Measurements from ENCODE around the gene KLHDC4. TPM values are rescaled to one million over a fixed set of nuclear protein-coding genes. Genes with fewer than 3 reads are reported as not detected.

Gene KLHDC4
- total RNA-seq, 2 experiments from 2014 or later: 80.8 to 81.7 TPM

- no peaks in the 10 kb centered on the region for H3K4me1 Mint-ChIP-seq (ENCODE audit: low read depth)
- H3K27me3 Mint-ChIP-seq: no peaks in the 10 kb centered on the region
- no peak for TF ChIP-seq CTCF (IDR thresholded peaks at IDR 0.05)
- CTCF ChIA-PET: no interaction called here
- H3K27ac Mint-ChIP-seq: no peak overlapping the region
- no peaks in the 10 kb centered on the region for H3K9me3 Mint-ChIP-seq
- peak; percentile 63 for DNase-seq
- ATAC-seq: peak; percentile 89
- H3K36me3 Mint-ChIP-seq (ENCODE audit: low read depth): no peaks in the 10 kb centered on the region
- H3K4me3 Mint-ChIP-seq: no peak overlapping the region
- intact Hi-C loops (cut with micrococcal nuclease): no loop called here
- POLR2A ChIA-PET: no interaction called here
Measured at GRCh38 chr16:87661561-87661960, 104.2 kb downstream of the KLHDC4 start.

- no peak for TF ChIP-seq CTCF (IDR thresholded peaks at IDR 0.05)
- DNase-seq (no peak), ATAC-seq (no peak)
- no peak overlapping the region for H3K4me3 Mint-ChIP-seq
- H3K27ac Mint-ChIP-seq: no peak overlapping the region
- H3K36me3 Mint-ChIP-seq (ENCODE audit: low read depth): no peaks in the 10 kb centered on the region
- intact Hi-C loops (cut with micrococcal nuclease): no loop called here
- H3K27me3 Mint-ChIP-seq: no peaks in the 10 kb centered on the region
- ChIA-PET POLR2A (no interaction called here), CTCF (interaction anchor here (1.2 to 1.3 kb wide), 2 partner anchors 23 kb away, joined by 5 read pairs; no protein-coding TSS in a partner anchor)
- H3K9me3 Mint-ChIP-seq: no peaks in the 10 kb centered on the region
- H3K4me1 Mint-ChIP-seq (ENCODE audit: low read depth): no peaks in the 10 kb centered on the region
Measured at GRCh38 chr16:87658564-87659225, 107.1 kb downstream of the KLHDC4 start.

Other genes with a start within 250 kb of the KLHDC4 start
- under 1 TPM; 0.07 to 0.09 TPM for gene JPH3, start 163.5 kb downstream of the KLHDC4 start, total RNA-seq
- 100 to 1,000 TPM; 230 to 236 TPM for gene SLC7A5, start 103.5 kb upstream of the KLHDC4 start, total RNA-seq
- gene CA5A, start 170.5 kb upstream of the KLHDC4 start, total RNA-seq: not detected
- 10 to 100 TPM; 32.1 to 36.1 TPM for gene BANP, start 185.4 kb upstream of the KLHDC4 start, total RNA-seq

All from activated CD8-positive, alpha-beta T cell treated with anti-CD3 and anti-CD28 coated beads for 36 hours (primary cell).